ENCODE measurements around the gene CXCR2. TPM values are rescaled to one million over a fixed set of nuclear protein-coding genes. Genes with fewer than 3 reads are reported as not detected.
A peak's percentile ranks its signal among the peaks of the same experiment; 100 is the strongest.

The CXCR2 gene
- total RNA-seq, 3 donors from 2014 or later, result 0.16 to 0.33 TPM; not detected in 1

- TF ChIP-seq POLR2A (IDR thresholded peaks at IDR 0.05) (no peak), POLR2AphosphoS5 (IDR thresholded peaks at IDR 0.05) (no peak), CTCF (IDR thresholded peaks at IDR 0.05) (no peak)
- H3K27ac ChIP-seq, result no peak overlapping the region
- H3K27me3 ChIP-seq, result no peaks in the 10 kb centered on the region
- H3K4me1 ChIP-seq, result no peaks in the 10 kb centered on the region
- peaks cover 14 to 23% of the 10 kb centered on the region in 2 donors for H3K9me3 ChIP-seq
- H3K4me3 ChIP-seq, result no peak overlapping the region
- DNase-seq (ENCODE audit: low spot score in 2 of 2), result no peak
- no peaks in the 10 kb centered on the region for H3K36me3 ChIP-seq
- intact Hi-C loops (cut with DNase I; ENCODE audit: low total_unique reads), result loop anchor here (2.0 kb wide), 1 partner anchor 53 kb away; no protein-coding TSS in a partner anchor
Observed at GRCh38 chr2:218123986-218124385, 1.8 kb upstream of the CXCR2 start.

DNA sequence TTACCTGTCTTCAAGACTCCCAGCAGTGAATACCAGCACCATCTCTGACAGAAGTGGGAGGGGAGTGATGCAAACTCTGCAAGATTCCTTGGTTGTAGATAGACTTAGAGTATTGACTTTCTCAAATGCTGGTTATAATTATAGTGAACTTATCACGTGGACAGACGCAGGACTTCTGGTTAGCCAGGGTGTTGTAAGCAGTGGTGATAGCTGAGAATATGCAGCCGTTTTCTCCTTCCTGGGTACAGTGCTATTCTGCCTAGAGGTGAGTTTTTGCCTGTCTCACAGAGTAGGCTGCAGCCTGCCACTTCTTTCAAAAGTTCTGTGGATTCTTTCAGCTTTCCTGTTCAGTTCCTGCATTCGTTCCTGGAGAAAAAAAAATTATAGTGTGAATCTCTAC lies 733 bp upstream of the CXCR2 start:
- no peak for DNase-seq (ENCODE audit: low spot score in 2 of 2)
- Histone ChIP-seq H3K4me3 (peak overlapping the region in 1 of 3 donors; percentile 28), H3K27ac (peak overlapping the region in 1 of 2 donors; percentile 4), H3K9me3 (peaks cover 14 to 23% of the 10 kb centered on the region in 2 donors), H3K36me3 (no peaks in the 10 kb centered on the region), H3K4me1 (no peaks in the 10 kb centered on the region), H3K27me3 (no peaks in the 10 kb centered on the region)
- TF ChIP-seq POLR2AphosphoS5 (IDR thresholded peaks at IDR 0.05) (no peak), POLR2A (IDR thresholded peaks at IDR 0.05) (no peak), CTCF (IDR thresholded peaks at IDR 0.05) (no peak)
- intact Hi-C loops (cut with DNase I; ENCODE audit: low total_unique reads), result no loop called here

DNA sequence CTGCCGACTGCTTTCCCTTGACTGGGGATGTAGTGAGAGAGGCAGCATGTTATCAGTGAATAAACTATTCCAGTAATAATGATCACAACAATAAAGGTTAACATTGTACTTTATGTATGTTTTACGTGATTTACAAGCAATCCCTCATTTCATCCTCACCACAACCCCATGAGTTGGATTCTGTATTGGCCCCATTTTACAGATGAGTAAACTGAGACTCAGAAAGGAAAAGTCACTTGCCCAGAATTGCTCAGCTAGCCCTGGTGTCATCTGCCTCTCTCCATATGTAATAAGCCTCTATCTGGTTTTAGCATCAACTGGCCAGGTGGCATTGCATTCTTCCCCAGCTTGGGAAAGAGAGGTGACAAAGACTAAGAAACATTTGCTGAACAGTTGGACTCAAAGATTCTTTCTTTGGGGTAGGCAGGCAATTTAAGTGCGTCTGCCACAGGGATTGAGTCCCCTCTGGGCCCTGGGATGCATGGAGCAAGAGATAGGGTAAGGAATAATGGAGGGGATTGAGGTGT lies 2.2 kb downstream of the CXCR2 start:
- no peaks in the 10 kb centered on the region for H3K4me1 ChIP-seq
- DNase-seq (ENCODE audit: low spot score in 2 of 2), result no peak
- H3K4me3 ChIP-seq, result no peak overlapping the region
- H3K9me3 ChIP-seq, result peaks cover 0 to under 1% of the 10 kb centered on the region in 2 donors
- H3K27ac ChIP-seq, result no peak overlapping the region
- H3K36me3 ChIP-seq, result no peaks in the 10 kb centered on the region
- no peaks in the 10 kb centered on the region for H3K27me3 ChIP-seq
- TF ChIP-seq CTCF (IDR thresholded peaks at IDR 0.05) (no peak), POLR2A (IDR thresholded peaks at IDR 0.05) (no peak), POLR2AphosphoS5 (IDR thresholded peaks at IDR 0.05) (no peak)
- intact Hi-C loops (cut with DNase I; ENCODE audit: low total_unique reads), result no loop called here

- Histone ChIP-seq H3K27me3 (no peaks in the 10 kb centered on the region), H3K4me3 (no peak overlapping the region), H3K4me1 (no peaks in the 10 kb centered on the region), H3K36me3 (no peaks in the 10 kb centered on the region), H3K27ac (no peak overlapping the region), H3K9me3 (no peaks in the 10 kb centered on the region)
- intact Hi-C loops (cut with DNase I; ENCODE audit: low total_unique reads), result no loop called here
- DNase-seq (ENCODE audit: low spot score in 2 of 2), result no peak
- TF ChIP-seq POLR2A (IDR thresholded peaks at IDR 0.05), result no peak
- TF ChIP-seq POLR2AphosphoS5 (IDR thresholded peaks at IDR 0.05), result no peak
- TF ChIP-seq CTCF (IDR thresholded peaks at IDR 0.05), result no peak
Observed at GRCh38 chr2:218128781-218129457, 3.1 kb downstream of the CXCR2 start.

DNA sequence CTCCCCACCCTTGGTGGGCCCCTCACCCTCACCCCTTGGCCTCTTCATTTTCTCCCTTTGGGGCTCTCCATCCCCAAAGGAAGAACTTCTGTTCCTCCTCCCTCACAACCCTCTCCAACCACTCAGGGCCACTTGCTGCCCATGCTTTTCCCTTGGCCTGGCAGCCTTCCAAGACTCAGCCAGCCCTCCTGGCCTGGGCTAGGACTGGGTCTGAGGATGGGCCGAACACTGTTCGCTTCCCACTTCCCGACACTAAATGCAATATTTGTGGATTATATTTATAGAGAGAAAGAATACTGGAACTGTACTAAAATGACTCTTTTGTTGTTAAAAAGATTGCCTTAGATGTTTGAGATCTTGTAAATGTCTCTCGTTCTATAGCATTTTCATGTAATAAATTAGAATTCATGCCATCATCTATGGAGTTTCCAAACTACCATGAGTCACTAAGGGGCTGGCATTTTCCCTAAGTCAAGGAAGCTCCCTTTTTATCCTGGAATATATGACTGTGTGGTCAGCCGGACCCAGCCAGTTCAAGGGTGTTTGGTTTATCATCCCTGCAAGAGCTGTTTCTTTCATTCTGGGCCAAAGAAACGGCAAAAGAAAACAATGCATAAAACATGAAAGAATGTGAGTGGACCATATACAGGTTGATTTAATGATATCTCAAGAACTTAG lies 3.8 kb downstream of the CXCR2 start:
- no peak for TF ChIP-seq CTCF (IDR thresholded peaks at IDR 0.05)
- no peak for TF ChIP-seq POLR2A (IDR thresholded peaks at IDR 0.05)
- TF ChIP-seq POLR2AphosphoS5 (IDR thresholded peaks at IDR 0.05), result no peak
- H3K36me3 ChIP-seq, result no peaks in the 10 kb centered on the region
- no peak for DNase-seq (ENCODE audit: low spot score in 2 of 2)
- H3K27me3 ChIP-seq, result no peaks in the 10 kb centered on the region
- H3K9me3 ChIP-seq, result no peaks in the 10 kb centered on the region
- intact Hi-C loops (cut with DNase I; ENCODE audit: low total_unique reads), result no loop called here
- no peak overlapping the region for H3K27ac ChIP-seq
- no peak overlapping the region for H3K4me3 ChIP-seq
- no peaks in the 10 kb centered on the region for H3K4me1 ChIP-seq

Measured in breast epithelium (tissue), 4 donors.